HL-60 (cell line): ENCODE measurements around the gene RNF175.

Experiments used
- DNase-seq, 2 experiments: peaks; one replicate each; pipeline ENCODE4 v3.0.0-alpha.2; 2010 to 2020; ENCODE audit warnings: low read depth in 1 of 2, low spot score in 1 of 2
- H3K27ac ChIP-seq: fragments of 250-450 bp; sonication (Bioruptor Pico); replicated peaks from 2 replicates; pipeline ENCODE4 v1.5.1; 2020; ENCODE audit warnings: mild to moderate bottlenecking, moderate library complexity
- H3K27me3 ChIP-seq: fragments of 250-450 bp; sonication (Bioruptor Pico); 2 replicates; pipeline ENCODE4 v1.5.1; 2021; ENCODE audit warnings: mild to moderate bottlenecking, moderate library complexity; ENCODE audit not compliant: insufficient read depth, poor library complexity, severe bottlenecking
- H3K4me3 ChIP-seq: replicated peaks from 2 replicates; pipeline ENCODE4 v1.5.1; 2011; ENCODE audit warnings: mild to moderate bottlenecking, control low read depth, low read length; ENCODE audit not compliant: insufficient read depth
- CTCF ChIP-seq: IDR thresholded peaks from one replicate; pipeline ENCODE4 v1.5.1; 2011; ENCODE audit warnings: low read length, control low read depth, inconsistent platforms; ENCODE audit not compliant: insufficient read depth
- GABPA ChIP-seq: IDR thresholded peaks from 2 replicates; pipeline ENCODE4 v1.6.1; 2012; ENCODE audit warnings: low read depth
- POLR2AphosphoS5 ChIP-seq: IDR thresholded peaks from 2 replicates; pipeline ENCODE4 v1.6.1; 2012; ENCODE audit warnings: low read depth
- REST ChIP-seq: IDR thresholded peaks from 2 replicates; pipeline ENCODE4 v1.6.1; 2012; ENCODE audit warnings: low read depth; ENCODE audit not compliant: insufficient replicate concordance
- SPI1 ChIP-seq: IDR thresholded peaks from 2 replicates; pipeline ENCODE4 v1.6.1; 2012; ENCODE audit warnings: low read depth, mild to moderate bottlenecking, borderline replicate concordance

Gene RNF175

GRCh38 chr4:153781280-153781679 is 21.5 kb upstream of the RNF175 start:
- DNase-seq = no peak
- no peak overlapping the region for H3K4me3 ChIP-seq
- peaks cover 30% of the 10 kb centered on the region for H3K27me3 ChIP-seq
- TF ChIP-seq POLR2AphosphoS5 = no peak
- TF ChIP-seq SPI1 = no peak
- no peak for TF ChIP-seq GABPA
- no peak for TF ChIP-seq CTCF
- no peak for TF ChIP-seq REST
- H3K27ac ChIP-seq = no peak overlapping the region

- H3K27ac ChIP-seq = no peak overlapping the region
- TF ChIP-seq SPI1 (no peak), GABPA (no peak), REST (no peak), POLR2AphosphoS5 (no peak), CTCF (no peak)
- no peak overlapping the region for H3K4me3 ChIP-seq
- H3K27me3 ChIP-seq = peaks cover 26% of the 10 kb centered on the region
- DNase-seq = no peak
Measured at GRCh38 chr4:153780876-153781275, 21.1 kb upstream of the RNF175 start.

GRCh38 chr4:153780221-153780620 is 20.4 kb upstream of the RNF175 start:
- no peak for DNase-seq
- no peak for TF ChIP-seq CTCF
- TF ChIP-seq SPI1 = no peak
- TF ChIP-seq GABPA = no peak
- TF ChIP-seq REST = no peak
- no peak for TF ChIP-seq POLR2AphosphoS5
- no peak overlapping the region for H3K27ac ChIP-seq
- peaks cover 23% of the 10 kb centered on the region for H3K27me3 ChIP-seq
- H3K4me3 ChIP-seq = no peak overlapping the region
